ENCODE results near the gene TERT.

DNA sequence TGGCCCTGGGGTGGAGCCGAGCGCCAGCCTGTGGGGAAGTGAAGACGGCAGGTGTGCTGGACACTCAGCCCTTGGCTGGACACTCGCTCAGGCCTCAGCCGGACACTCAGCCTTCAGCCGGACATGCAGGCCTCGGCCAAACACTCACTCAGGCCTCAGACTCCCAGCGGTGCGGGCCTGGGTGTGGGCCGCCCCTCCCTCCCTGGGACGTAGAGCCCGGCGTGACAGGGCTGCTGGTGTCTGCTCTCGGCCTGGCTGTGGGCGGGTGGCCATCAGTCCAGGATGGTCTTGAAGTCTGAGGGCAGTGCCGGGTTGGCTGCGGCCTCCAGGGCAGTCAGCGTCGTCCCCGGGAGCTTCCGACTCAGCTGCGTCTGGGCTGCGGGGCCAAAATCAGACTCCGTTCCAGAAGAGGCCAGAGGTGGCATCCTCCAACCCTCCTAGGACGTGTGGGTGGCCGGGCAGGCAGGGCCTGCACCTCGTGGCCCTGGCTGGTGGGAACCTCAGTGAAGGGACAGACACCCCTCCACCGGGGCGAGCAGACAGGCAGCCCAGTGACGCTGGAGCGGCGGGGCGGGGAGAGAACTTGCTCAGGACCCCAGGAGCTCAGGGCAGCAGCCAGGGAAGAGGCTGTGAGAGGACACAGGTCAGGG lies 41.3 kb downstream of the TERT start:
- no peak for TF ChIP-seq CTCF (IDR thresholded peaks at IDR 0.05)
- TF ChIP-seq POLR2AphosphoS5 (IDR thresholded peaks at IDR 0.05), result no peak

All from breast epithelium (tissue), 3 donors.